OCI-LY3 (cell line): ENCODE data around the gene RSPH10B2.
"Not testable (repeated sequence)": the region's sequence is repeated elsewhere in the genome, so short reads cannot be mapped to it uniquely, and the experiment has no call there.

Experiments
- CTCF ChIP-seq: fragments of 200-600, 300-600 bp; sonication (generic); IDR thresholded peaks from 2 replicates; pipeline ENCODE4 v1.5.1; 2014; ENCODE audit warnings: antibody characterized with exemption, low read length, low read depth
- EZH2phosphoT487 ChIP-seq: fragments of 200-600 bp; shearing (Covaris generic); IDR thresholded peaks from 2 replicates; pipeline ENCODE4 v1.6.1; 2018; ENCODE audit warnings: antibody characterized with exemption, mixed run types, low read depth

- not testable (repeated sequence) for TF ChIP-seq EZH2phosphoT487, CTCF
Observed at GRCh38 chr7:6792113-6792872, 38.4 kb downstream of the RSPH10B2 start.
